Measurements from ENCODE around the gene CMPK2. TPM values are rescaled to one million over a fixed set of nuclear protein-coding genes. Genes with fewer than 3 reads are reported as not detected.
A peak's percentile ranks its signal among the peaks of the same experiment; 100 is the strongest.

CMPK2 gene
- total and polyA plus RNA-seq, 10 of the 15 experiments (the other 5 are each of a cell fraction or from before 2014, with no cell fraction given), result 0.50 to 5.6 (median 3.2) TPM

- TF ChIP-seq BCL3 (IDR thresholded peaks at IDR 0.05; ENCODE audit: borderline replicate concordance, insufficient read depth, low read depth, low read length, poor library complexity, severe bottlenecking) (no peak), ESRRA (IDR thresholded peaks at IDR 0.05; ENCODE audit: low read length) (no peak), BHLHE40 (IDR thresholded peaks at IDR 0.05; ENCODE audit: borderline replicate concordance in 1 of 2, low read depth in 2 of 2, low read length in 1 of 2) (peak in 1 of 2 experiments; percentile 55; a peak in 1 of 4 replicates), NRF1 (conservative IDR thresholded peaks at IDR 0.05; ENCODE audit: low read depth, low read length) (no peak), ETV6 (conservative IDR thresholded peaks at IDR 0.05 in 1 of 2, IDR thresholded peaks at IDR 0.05 in 1 of 2; ENCODE audit: borderline replicate concordance in 1 of 2, low read depth in 1 of 2) (peak in 1 of 2 experiments; percentile 95; a peak in 2 of 4 replicates), PKNOX1 (IDR thresholded peaks at IDR 0.05) (no peak), ZNF24 (IDR thresholded peaks at IDR 0.05) (no peak), ZNF622 (IDR thresholded peaks at IDR 0.05) (no peak), E2F4 (IDR thresholded peaks at IDR 0.05; ENCODE audit: low read depth, low read length) (peak; percentile 29; the same call in 1 of the 2 replicates), BMI1 (IDR thresholded peaks at IDR 0.05; ENCODE audit: borderline replicate concordance) (no peak), GABPA (IDR thresholded peaks at IDR 0.05; ENCODE audit: low read depth) (no peak), RELB (IDR thresholded peaks at IDR 0.05; ENCODE audit: low read depth) (no peak), IRF4 (IDR thresholded peaks at IDR 0.05; ENCODE audit: low read depth, low read length) (peak; percentile 49; the same call in 1 of the 2 replicates), IRF3 (IDR thresholded peaks at IDR 0.05) (no peak), NR2F1 (conservative IDR thresholded peaks at IDR 0.05) (peak; percentile 71), ZSCAN29 (IDR thresholded peaks at IDR 0.05) (peak; percentile 14; the same call in 1 of the 2 replicates), DPF2 (IDR thresholded peaks at IDR 0.05) (peak; percentile 70; the same call in 1 of the 2 replicates), EED (IDR thresholded peaks at IDR 0.05; ENCODE audit: low read depth) (peak; percentile 72; the same call in 1 of the 2 replicates), NBN (IDR thresholded peaks at IDR 0.05) (no peak), STAT1 (conservative IDR thresholded peaks at IDR 0.05) (peak; percentile 91; the same call in 1 of the 2 replicates), NFYB (IDR thresholded peaks at IDR 0.05; ENCODE audit: insufficient read depth, low read depth, low read length) (no peak), RFX5 (IDR thresholded peaks at IDR 0.05; ENCODE audit: low read depth, low read length) (no peak), TAF1 (IDR thresholded peaks at IDR 0.05; ENCODE audit: borderline replicate concordance, low read depth, low read length) (peak; percentile 47; the same call in 1 of the 2 replicates), RUNX3 (IDR thresholded peaks at IDR 0.05; ENCODE audit: low read length) (peak; percentile 9; the same call in 1 of the 2 replicates)
Observed at GRCh38 chr2:6865346-6866274, at the start of gene CMPK2 (continued).

Data from GM12878 (cell line).